GM19193 (cell line): ENCODE results near the gene IL22RA1.

Source experiments
- POLR2A ChIP-seq: IDR thresholded peaks from 4 replicates; pipeline ENCODE4 v1.6.1; 2011; ENCODE audit not compliant: insufficient read depth, insufficient read length; ENCODE audit errors: extremely low read depth

Gene IL22RA1

GRCh38 chr1:24119489-24119858 lies 23.5 kb downstream of the IL22RA1 start:
- TF ChIP-seq POLR2A: no peak

- TF ChIP-seq POLR2A: no peak
These were observed 24.3 kb downstream of the IL22RA1 start for GRCh38 chr1:24118410-24119242.

- no peak for TF ChIP-seq POLR2A
These were observed 25.1 kb downstream of the IL22RA1 start for GRCh38 chr1:24117722-24118409.

- TF ChIP-seq POLR2A: no peak
These were observed 25.8 kb downstream of the IL22RA1 start for GRCh38 chr1:24117132-24117531.

- no peak for TF ChIP-seq POLR2A
These were observed 28.2 kb downstream of the IL22RA1 start for GRCh38 chr1:24114753-24115152.

GRCh38 chr1:24113641-24114033 lies 29.3 kb downstream of the IL22RA1 start:
- TF ChIP-seq POLR2A: no peak

- no peak for TF ChIP-seq POLR2A
These were observed 30.8 kb downstream of the IL22RA1 start, which contains the start of gene MYOM3 for GRCh38 chr1:24111996-24112779. Gene MYOM3 (minus strand): TSS chr1:24112135. CDS start chr1:24108636, 3,499 bp downstream.

- no peak for TF ChIP-seq POLR2A
These were observed 31.5 kb downstream of the IL22RA1 start for GRCh38 chr1:24111262-24111995.

- no peak for TF ChIP-seq POLR2A
These were observed 32.2 kb downstream of the IL22RA1 start for GRCh38 chr1:24110642-24111261.

GRCh38 chr1:24109686-24110475 lies 33.1 kb downstream of the IL22RA1 start:
- no peak for TF ChIP-seq POLR2A

- TF ChIP-seq POLR2A: no peak
These were observed 33.8 kb downstream of the IL22RA1 start for GRCh38 chr1:24109166-24109483.

GRCh38 chr1:24108334-24109165 lies 34.4 kb downstream of the IL22RA1 start:
- no peak for TF ChIP-seq POLR2A
